Cardiac fibroblast (primary cell): Measurements from ENCODE around the gene TST.
A peak's percentile ranks its signal among the peaks of the same experiment; 100 is the strongest.

Experiments
- DNase-seq, 2 donors: peaks; one replicate each; pipeline versions ENCODE4 v3.0.0 to v3.0.0-alpha.2; 2010; ENCODE audit warnings: low read depth in 2 of 2
- H3K4me3 ChIP-seq, 2 donors: replicated peaks in 1 of 2; 1 replicate in 1 of 2; 2 replicates in 1 of 2; pipeline ENCODE4 v1.5.1; 2011; ENCODE audit warnings: low read depth in 2 of 2, low read length in 2 of 2, mild to moderate bottlenecking in 2 of 2, moderate library complexity in 1 of 2
- CTCF ChIP-seq: IDR thresholded peaks from one replicate; pipeline ENCODE4 v1.5.1; 2011; ENCODE audit warnings: low read depth, mild to moderate bottlenecking, low read length, inconsistent platforms

The TST gene

GRCh38 chr22:37012956-37013355 lies 6.3 kb downstream of the TST start:
- TF ChIP-seq CTCF = no peak
- DNase-seq = no peak
- H3K4me3 ChIP-seq = no peak overlapping the region

- DNase-seq = peak in 1 of 2 donors; percentile 11
- no peak overlapping the region for H3K4me3 ChIP-seq
- no peak for TF ChIP-seq CTCF
Measured at GRCh38 chr22:37012262-37012904, 6.9 kb downstream of the TST start.

GRCh38 chr22:37011472-37011871 lies 7.8 kb downstream of the TST start:
- no peak for DNase-seq
- TF ChIP-seq CTCF = no peak
- H3K4me3 ChIP-seq = no peak overlapping the region

- no peak overlapping the region for H3K4me3 ChIP-seq
- no peak for DNase-seq
- no peak for TF ChIP-seq CTCF
Measured at GRCh38 chr22:37010976-37011375, 8.3 kb downstream of the TST start.

- no peak for DNase-seq
- no peak for TF ChIP-seq CTCF
- no peak overlapping the region for H3K4me3 ChIP-seq
Measured at GRCh38 chr22:37010174-37010573, 9.1 kb downstream of the TST start.

- no peak for TF ChIP-seq CTCF
- no peak overlapping the region for H3K4me3 ChIP-seq
- no peak for DNase-seq
Measured at GRCh38 chr22:37009490-37009889, 9.8 kb downstream of the TST start.

- TF ChIP-seq CTCF = no peak
- DNase-seq = peak in 1 of 2 donors; percentile 18
Measured at GRCh38 chr22:37008365-37008764, 10.9 kb downstream of the TST start.

More at GRCh38 chr22:37008365-37008764, 10.9 kb downstream of the TST start:
- H3K4me3 ChIP-seq = no peak overlapping the region
